Measurements from ENCODE around the gene SCRT2. TPM values are rescaled to one million over a fixed set of nuclear protein-coding genes. Genes with fewer than 3 reads are reported as not detected.

SCRT2 gene
- total RNA-seq, 1 experiment from 2014 or later: not detected

GRCh38 chr20:672963-673602 lies 2.5 kb downstream of the SCRT2 start:
- H3K4me2 ChIP-seq (ENCODE audit: low read length): no peak overlapping the region
- ChIA-PET POLR2A (no interaction called here), RAD21 (ENCODE audit: low non-redundant PET in 1 of 2, low total read pairs in 2 of 2, uncharacterized antibody in 2 of 2, unreplicated experiment in 2 of 2) (interaction anchor here in 1 of 2 experiments (0.9 kb wide), 1 partner anchor 66 kb away, joined by 3 read pairs; no protein-coding TSS in a partner anchor), CTCF (no interaction called here)
- no peaks in the 10 kb centered on the region for H3K9me2 ChIP-seq (ENCODE audit: insufficient read depth)
- H3K4me1 ChIP-seq (ENCODE audit: control insufficient read depth in 1 of 2, insufficient read depth in 2 of 2, low read length in 2 of 2): peaks cover 9 to 10% of the 10 kb centered on the region in 2 experiments; a peak in 3 of 4 replicates
- no peak overlapping the region for H3K27ac ChIP-seq (ENCODE audit: low read depth, low read length)
- H3K9me3 ChIP-seq (ENCODE audit: control insufficient read depth in 1 of 2, insufficient read depth in 1 of 2, low read depth in 1 of 2, low read length in 2 of 2): no peaks in the 10 kb centered on the region
- no TSS peak for BruUV-seq (replicated peaks)
- DNase-seq (ENCODE audit: low read depth, low spot score) (no peak), ATAC-seq (peak; percentile 73)
- no peaks in the 10 kb centered on the region for H4K20me1 ChIP-seq (ENCODE audit: insufficient read depth)
- H2AFZ ChIP-seq (ENCODE audit: low read depth, low read length, poor library complexity, severe bottlenecking): no peak overlapping the region
- no peaks in the 10 kb centered on the region for H3K79me2 ChIP-seq (ENCODE audit: insufficient read depth, low read length)
- H3K9ac ChIP-seq (ENCODE audit: low read length): no peak overlapping the region
- no peaks in the 10 kb centered on the region for H3K36me3 ChIP-seq (ENCODE audit: control insufficient read depth in 1 of 2, insufficient read depth in 2 of 2, low read length in 2 of 2)
- no peak overlapping the region for H3K4me3 ChIP-seq (replicated peaks in 1 of 2; ENCODE audit: low read depth in 1 of 2, low read length in 2 of 2)
- intact Hi-C loops (cut with micrococcal nuclease): loop anchor here (2.0 kb wide), 1 partner anchor 56 kb away; no protein-coding TSS in a partner anchor
- H3K27me3 ChIP-seq (ENCODE audit: insufficient read depth, low read length): peaks cover 31% of the 10 kb centered on the region
- peak; percentile 36 to 70 (median 64); a peak in 5 of 6 replicates for TF ChIP-seq CTCF (IDR thresholded peaks at IDR 0.05 in 2 of 3, conservative IDR thresholded peaks at IDR 0.05 in 1 of 3; ENCODE audit: borderline replicate concordance in 1 of 3, insufficient read depth in 1 of 3, low read depth in 2 of 3, low read length in 2 of 3)
- TF ChIP-seq SRF (IDR thresholded peaks at IDR 0.05; ENCODE audit: low read depth): no peak
- TF ChIP-seq RAD21 (IDR thresholded peaks at IDR 0.05; ENCODE audit: low read depth): 0 out of 2 replicates have a peak, but pooled peaks have one; percentile 31
- TF ChIP-seq JUND (IDR thresholded peaks at IDR 0.05): no peak

GRCh38 chr20:671252-672030 lies 4.2 kb downstream of the SCRT2 start:
- no peaks in the 10 kb centered on the region for H3K36me3 ChIP-seq (ENCODE audit: control insufficient read depth in 1 of 2, insufficient read depth in 2 of 2, low read length in 2 of 2)
- H3K27ac ChIP-seq (ENCODE audit: low read depth, low read length): no peak overlapping the region
- peaks cover 9 to 10% of the 10 kb centered on the region in 2 experiments; a peak in 3 of 4 replicates for H3K4me1 ChIP-seq (ENCODE audit: control insufficient read depth in 1 of 2, insufficient read depth in 2 of 2, low read length in 2 of 2)
- no peaks in the 10 kb centered on the region for H4K20me1 ChIP-seq (ENCODE audit: insufficient read depth)
- no peak overlapping the region for H3K9ac ChIP-seq (ENCODE audit: low read length)
- intact Hi-C loops (cut with micrococcal nuclease): loop anchor here (2.0 kb wide), 1 partner anchor 57 kb away; no protein-coding TSS in a partner anchor
- H3K27me3 ChIP-seq (ENCODE audit: insufficient read depth, low read length): peaks cover 27% of the 10 kb centered on the region
- H3K79me2 ChIP-seq (ENCODE audit: insufficient read depth, low read length): no peaks in the 10 kb centered on the region
- ChIA-PET POLR2A (no interaction called here), CTCF (no interaction called here), RAD21 (ENCODE audit: low non-redundant PET in 1 of 2, low total read pairs in 2 of 2, uncharacterized antibody in 2 of 2, unreplicated experiment in 2 of 2) (no interaction called here)
- no TSS peak for BruUV-seq (replicated peaks)
- ATAC-seq: 0 out of 2 replicates have a peak, but pooled peaks have one; percentile 11
- no peak overlapping the region for H3K4me3 ChIP-seq (replicated peaks in 1 of 2; ENCODE audit: low read depth in 1 of 2, low read length in 2 of 2)
- H3K9me2 ChIP-seq (ENCODE audit: insufficient read depth): no peaks in the 10 kb centered on the region
- no peak overlapping the region for H2AFZ ChIP-seq (ENCODE audit: low read depth, low read length, poor library complexity, severe bottlenecking)
- H3K9me3 ChIP-seq (ENCODE audit: control insufficient read depth in 1 of 2, insufficient read depth in 1 of 2, low read depth in 1 of 2, low read length in 2 of 2): no peaks in the 10 kb centered on the region
- H3K4me2 ChIP-seq (ENCODE audit: low read length): peak overlapping the region; percentile 45
- no peak for DNase-seq (ENCODE audit: low read depth, low spot score)
- TF ChIP-seq JUND (IDR thresholded peaks at IDR 0.05): no peak
- no peak for TF ChIP-seq SRF (IDR thresholded peaks at IDR 0.05; ENCODE audit: low read depth)
- TF ChIP-seq MAX (IDR thresholded peaks at IDR 0.05): no peak
- no peak for TF ChIP-seq YY1 (IDR thresholded peaks at IDR 0.05; ENCODE audit: extremely low read depth, insufficient replicate concordance, low read depth, low read length)
- TF ChIP-seq FOSL1 (IDR thresholded peaks at IDR 0.05; ENCODE audit: low read depth): no peak
- TF ChIP-seq CTCF (IDR thresholded peaks at IDR 0.05 in 2 of 3, conservative IDR thresholded peaks at IDR 0.05 in 1 of 3; ENCODE audit: borderline replicate concordance in 1 of 3, insufficient read depth in 1 of 3, low read depth in 2 of 3, low read length in 2 of 3): no peak
- no peak for TF ChIP-seq SIN3A (IDR thresholded peaks at IDR 0.05; ENCODE audit: low read depth)
- no peak for TF ChIP-seq ZNF274 (IDR thresholded peaks at IDR 0.05; ENCODE audit: low read depth, low read length)
- TF ChIP-seq TCF7L2 (IDR thresholded peaks at IDR 0.05; ENCODE audit: borderline replicate concordance, extremely low read depth, insufficient read depth, insufficient read length): no peak
- TF ChIP-seq CBX3 (IDR thresholded peaks at IDR 0.05; ENCODE audit: low read depth): no peak
- no peak for TF ChIP-seq ZFX (IDR thresholded peaks at IDR 0.05)

Measured in HCT116 (cell line).